Activated CD4-positive, CD25-positive, alpha-beta regulatory T cell treated with anti-CD3 and anti-CD28 coated beads, Interleukin-2, amount 50 U/mL, for 24 hours (primary cell): ENCODE results near the gene CHKA.
A peak's percentile ranks its signal among the peaks of the same experiment; 100 is the strongest.

Experiments used
- ATAC-seq, 2 donors: fragments of 150-1000 bp; cut with Tn5 transposase; one replicate each; pipeline ENCODE4 v1.10.0; 2021; ENCODE audit warnings: mild to moderate bottlenecking in 1 of 2, moderate library complexity in 1 of 2

CHKA gene

DNA sequence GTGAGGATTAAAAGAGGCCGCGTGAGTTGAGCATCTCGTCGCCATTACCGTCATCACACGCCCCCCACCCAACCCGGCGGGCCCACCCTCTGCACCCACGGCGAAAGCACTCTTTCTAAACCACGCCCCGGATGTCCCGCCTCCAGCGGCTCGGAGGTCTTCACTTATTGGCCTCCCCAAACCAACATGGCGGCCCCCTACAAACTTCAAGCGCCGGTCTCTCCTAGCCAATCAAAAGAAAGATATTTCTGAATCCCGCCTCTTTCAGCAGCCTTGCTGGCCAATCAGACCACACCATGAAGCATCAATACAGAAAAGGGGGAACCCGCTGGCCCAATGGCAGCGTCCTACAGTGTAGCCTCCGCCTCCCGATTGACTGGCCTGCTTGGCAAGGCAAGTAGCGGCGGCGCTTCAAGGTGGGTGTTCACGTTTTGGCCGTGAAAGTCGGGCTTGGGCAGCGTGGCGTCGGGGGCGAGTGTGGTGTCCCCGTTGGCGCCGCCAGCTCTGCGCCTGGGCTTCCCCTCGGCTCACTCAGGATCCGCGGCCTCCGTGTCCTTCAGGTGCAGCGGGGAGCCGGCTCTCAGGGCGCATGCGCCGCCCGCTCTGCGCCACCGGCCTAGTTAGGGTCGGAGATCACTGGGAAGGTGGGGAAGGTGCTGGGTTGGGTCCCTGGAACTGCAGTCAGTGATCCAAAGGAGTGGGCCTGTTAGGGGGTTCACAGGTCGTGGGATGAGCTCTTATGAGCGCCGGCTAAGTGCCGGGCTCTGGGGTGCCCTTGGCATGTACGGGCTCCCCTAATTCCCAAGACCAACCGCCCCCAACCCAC, 90.7 kb downstream of the CHKA start, which contains the start of gene NDUFS8:
NDUFS8 (plus strand) TSS at position 364 of the 826 bp plus-strand sequence. CDS start 1,471 bp downstream, outside the sequence.
- peak; percentile 98 for ATAC-seq

DNA sequence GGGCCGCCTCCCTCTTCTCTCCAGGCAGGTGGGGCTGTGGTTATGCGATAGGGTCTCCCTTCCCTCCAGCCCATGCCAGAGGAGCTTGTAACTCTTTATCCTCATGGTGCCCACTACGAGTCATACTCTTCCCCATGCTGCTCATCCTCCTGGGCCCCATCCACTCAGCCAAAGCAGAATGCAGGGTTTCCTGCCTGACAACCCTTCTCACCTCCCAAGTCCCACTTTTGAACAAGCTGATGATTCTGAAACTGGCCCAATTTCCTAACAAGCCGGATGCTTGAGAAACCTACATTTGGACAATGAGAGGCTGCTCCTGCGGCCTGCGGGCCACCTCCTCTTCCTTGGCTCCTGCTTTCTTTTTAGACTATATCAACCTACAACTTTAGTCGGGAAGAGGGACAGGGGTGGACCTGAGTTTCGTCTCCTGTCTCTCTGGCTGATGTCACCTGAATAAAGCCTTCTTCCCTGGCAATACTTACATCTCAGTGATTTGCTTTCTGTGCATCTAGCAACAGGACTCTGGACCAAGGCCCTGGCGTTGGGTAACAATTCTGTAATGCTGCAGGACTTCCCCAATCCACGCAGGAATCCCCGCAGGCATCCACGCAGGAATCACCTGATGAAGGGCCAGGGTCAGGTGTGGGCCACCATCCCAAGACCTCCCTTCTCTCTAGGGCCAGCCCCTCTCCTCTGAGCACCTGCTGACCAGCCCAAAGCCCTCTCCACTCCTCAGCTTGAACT, 92.2 kb downstream of the CHKA start:
- no peak for ATAC-seq

DNA sequence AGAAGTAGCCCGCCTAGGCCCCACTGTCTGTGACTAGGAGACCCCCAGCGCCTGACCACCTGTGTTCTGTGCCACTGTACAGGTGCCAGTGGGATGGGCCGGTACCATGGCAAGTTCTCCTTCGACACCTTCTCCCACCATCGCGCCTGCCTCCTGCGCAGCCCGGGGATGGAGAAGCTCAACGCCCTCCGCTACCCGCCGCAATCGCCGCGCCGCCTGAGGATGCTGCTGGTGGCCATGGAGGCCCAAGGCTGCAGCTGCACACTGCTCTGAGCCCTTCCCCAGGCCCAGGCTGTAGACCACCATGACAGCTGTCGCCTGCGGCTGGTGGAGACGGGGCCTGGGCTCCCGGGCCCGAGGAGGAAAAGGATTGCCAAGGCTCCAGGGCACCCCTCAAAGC, 93.5 kb downstream of the CHKA start:
- ATAC-seq = no peak

DNA sequence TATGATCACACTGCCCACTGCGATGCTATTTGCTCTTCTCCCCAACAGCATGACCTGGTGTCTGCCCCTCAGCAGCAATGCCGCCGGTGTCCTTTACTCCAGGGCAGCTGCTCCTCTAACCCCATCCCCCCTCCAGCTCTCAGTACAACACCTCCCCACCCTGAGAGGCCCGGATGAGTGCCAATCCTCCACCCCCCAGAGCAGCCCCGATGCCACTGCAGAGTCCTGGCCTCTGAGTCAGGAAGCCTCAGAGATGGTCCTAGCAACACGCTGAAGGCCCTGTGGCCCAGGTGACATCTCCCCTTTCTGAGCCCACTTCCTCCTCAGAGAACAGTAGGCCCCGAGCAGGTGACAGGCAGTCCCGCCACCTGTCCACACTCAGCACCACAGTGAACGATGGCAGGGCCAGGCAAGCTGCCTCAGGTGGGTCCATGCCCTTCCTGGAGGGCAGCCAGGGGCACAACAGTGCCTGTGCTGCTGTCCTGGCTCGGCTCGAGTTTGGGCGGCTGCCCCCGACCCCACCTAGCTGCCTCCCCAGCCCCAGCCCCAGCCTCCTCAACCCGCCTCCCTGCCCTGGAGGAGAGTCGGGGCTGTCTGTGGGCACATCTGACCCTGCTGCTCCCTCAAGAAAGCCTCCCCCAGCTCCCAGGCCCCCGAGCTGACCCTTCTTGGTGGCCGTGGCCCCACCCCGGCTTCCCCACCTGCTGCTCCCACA, 94.6 kb downstream of the CHKA start:
- no peak for ATAC-seq

DNA sequence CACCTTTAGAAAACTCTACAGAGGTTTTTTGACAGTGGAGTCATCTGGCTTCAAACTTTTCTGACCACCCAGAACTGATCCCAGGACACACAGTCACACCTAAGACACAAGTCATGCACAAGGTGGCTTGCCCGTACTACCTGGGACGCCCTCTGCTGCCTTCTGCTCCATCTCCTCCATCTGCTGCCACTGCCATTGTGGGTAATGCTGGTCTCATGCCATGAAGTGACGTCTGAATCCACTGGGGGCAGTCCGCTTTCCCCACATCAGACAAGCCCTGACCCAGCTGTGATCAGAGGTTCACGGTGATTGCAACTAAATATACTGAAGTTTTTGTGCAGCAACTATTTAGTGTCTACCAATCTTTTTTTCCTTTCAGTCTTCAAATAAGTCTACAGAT, 96.1 kb downstream of the CHKA start:
- ATAC-seq = no peak

DNA sequence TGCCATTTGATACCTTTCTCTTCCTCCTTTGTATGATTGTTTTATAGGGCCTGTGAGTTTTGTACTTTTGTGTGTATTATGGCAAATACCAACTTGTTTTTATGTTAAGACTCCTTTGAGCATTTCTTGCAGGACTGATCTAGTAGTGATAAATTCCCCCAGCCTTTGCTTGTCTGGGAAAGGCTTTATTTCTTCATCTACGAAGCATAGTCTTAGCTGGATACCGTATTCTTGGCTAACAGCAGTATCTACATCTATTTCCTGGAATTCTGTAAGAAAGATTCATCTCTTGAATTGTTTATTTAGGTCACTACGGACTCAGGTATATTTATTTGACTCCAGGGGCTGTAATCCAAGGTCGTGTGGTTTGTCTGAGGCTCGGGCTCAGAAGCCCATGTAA, 96.7 kb downstream of the CHKA start:
- ATAC-seq = no peak

DNA sequence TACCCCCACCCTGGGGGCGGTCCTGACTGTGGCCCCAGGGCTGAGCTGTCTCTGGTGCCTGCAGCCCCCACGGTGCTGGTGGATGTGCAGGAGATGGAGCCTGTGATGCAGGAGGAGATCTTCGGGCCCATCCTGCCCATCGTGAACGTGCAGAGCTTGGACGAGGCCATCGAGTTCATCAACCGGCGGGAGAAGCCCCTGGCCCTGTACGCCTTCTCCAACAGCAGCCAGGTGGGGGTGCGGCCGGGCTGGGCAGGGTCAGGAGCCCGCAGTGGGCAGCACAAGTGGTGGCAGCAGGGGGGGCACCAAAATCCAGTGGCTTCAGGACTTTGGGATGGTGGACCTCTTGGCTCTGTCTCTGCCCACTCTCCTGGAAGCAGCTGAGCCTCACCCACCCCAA, 98.7 kb downstream of the CHKA start:
- no peak for ATAC-seq

DNA sequence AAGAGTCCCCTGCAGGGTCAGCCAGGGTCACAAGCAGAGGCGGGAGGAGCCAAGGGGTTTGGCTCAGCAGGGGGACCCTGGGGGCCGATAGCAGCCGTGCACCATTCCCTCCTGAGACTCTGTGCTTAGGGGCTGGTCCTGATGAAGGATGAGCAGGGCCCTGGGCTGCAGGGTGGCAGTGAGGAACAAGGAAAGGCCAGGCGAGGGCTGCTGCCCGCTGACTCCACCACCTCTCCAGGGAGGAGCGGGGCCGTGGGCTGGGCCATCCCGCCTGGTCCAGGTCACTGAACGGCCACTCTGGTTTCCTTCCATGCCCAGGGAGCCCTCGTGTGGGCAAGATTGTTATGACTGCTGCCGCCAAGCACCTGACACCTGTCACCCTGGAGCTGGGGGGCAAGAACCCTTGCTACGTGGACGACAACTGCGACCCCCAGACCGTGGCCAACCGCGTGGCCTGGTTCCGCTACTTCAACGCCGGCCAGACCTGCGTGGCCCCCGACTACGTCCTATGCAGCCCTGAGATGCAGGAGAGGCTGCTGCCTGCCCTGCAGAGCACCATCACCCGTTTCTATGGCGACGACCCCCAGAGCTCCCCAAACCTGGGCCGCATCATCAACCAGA, 99.9 kb downstream of the CHKA start:
- no peak for ATAC-seq

DNA sequence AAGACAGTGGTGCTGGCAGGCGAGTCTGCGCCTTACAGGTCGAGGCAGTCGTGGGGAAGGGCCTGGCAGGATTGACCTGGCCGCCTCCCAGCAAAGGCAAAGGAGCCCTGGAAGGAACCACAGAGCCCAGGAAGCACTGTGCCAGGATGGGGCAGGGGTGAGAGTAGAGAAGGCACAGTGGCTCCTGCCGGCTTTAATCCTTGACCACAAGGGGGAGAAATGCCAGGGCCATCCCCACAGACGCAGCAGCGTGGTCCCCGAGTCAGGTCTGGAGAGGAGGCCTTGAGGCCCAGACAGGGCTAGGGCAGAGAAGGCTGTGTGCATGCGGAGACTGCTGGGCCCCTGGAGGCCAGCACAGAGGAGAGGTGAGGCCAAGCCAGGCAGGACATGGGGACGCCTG, 100.6 kb downstream of the CHKA start:
- ATAC-seq = no peak

DNA sequence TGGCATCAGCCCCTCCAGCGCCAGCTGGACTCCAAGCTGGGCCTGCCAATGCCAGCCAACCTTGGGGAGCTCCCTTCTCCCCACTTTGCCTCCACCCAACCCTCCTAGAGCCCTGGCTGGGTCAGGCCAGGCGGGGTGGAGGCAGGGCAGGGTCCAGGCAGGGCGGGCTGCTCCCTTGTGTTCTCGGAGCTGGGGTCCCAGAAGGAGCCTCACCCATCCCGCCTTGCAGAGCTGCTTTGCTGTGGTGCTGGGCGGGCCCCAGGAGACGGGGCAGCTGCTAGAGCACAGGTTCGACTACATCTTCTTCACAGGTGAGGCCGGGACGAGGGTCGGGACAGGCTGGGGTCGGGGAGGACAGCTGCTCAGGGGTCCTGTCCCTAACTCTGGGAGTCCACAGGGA, 101.7 kb downstream of the CHKA start:
- no peak for ATAC-seq

DNA sequence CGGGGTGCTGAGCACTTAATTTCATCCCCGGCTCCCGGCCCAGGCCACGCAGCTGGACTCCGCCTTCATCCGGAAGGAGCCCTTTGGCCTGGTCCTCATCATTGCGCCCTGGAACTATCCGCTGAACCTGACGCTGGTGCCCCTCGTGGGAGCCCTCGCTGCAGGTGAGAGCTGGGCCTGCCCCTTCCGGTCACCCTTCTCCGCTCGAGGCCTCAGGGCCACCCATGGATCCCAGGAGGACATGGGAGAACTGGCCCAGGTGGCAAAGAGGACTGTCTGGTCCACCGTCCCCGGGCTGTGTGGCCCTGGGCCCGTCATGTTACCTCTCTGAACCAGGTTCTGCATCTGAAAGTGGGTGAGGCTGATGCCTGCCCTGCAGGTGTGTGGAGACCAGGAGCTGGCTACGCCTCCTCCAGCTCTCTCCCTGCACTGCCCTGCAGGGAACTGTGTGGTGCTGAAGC, 102.4 kb downstream of the CHKA start:
- no peak for ATAC-seq

DNA sequence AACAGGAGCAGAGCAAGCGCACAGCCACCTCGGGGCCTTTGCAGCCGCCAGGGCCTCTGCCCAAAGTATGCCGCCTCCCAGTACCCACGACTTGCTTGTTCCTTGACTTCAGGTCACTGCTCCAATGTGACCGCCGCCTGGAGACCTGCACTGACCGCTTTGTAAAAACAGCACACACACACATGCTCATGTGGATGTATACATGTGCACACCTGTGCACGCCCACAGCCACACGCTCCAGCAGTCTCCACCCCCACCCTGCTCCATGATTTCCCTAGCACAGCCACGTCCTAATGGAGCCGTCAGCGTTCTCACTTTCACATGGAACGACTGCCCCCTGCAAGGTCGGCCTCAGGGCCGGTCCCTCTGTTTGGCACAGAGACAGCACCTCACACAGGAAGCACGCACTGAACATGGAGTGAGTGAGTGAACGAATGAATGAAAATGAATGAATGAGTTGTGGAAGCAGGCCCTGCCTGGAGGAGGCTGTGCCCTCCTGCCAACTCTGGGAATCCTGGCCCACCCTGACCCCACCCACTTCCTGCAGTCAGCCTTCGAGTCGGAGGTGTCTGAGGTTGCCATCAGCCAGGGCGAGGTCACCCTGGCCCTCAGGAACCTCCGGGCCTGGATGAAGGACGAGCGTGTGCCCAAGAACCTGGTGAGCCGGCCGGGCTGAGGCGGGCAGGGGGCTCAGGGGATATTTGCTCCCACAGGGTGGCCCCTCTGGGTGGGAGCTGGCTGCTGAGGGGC, 103.0 kb downstream of the CHKA start:
- ATAC-seq = no peak

DNA sequence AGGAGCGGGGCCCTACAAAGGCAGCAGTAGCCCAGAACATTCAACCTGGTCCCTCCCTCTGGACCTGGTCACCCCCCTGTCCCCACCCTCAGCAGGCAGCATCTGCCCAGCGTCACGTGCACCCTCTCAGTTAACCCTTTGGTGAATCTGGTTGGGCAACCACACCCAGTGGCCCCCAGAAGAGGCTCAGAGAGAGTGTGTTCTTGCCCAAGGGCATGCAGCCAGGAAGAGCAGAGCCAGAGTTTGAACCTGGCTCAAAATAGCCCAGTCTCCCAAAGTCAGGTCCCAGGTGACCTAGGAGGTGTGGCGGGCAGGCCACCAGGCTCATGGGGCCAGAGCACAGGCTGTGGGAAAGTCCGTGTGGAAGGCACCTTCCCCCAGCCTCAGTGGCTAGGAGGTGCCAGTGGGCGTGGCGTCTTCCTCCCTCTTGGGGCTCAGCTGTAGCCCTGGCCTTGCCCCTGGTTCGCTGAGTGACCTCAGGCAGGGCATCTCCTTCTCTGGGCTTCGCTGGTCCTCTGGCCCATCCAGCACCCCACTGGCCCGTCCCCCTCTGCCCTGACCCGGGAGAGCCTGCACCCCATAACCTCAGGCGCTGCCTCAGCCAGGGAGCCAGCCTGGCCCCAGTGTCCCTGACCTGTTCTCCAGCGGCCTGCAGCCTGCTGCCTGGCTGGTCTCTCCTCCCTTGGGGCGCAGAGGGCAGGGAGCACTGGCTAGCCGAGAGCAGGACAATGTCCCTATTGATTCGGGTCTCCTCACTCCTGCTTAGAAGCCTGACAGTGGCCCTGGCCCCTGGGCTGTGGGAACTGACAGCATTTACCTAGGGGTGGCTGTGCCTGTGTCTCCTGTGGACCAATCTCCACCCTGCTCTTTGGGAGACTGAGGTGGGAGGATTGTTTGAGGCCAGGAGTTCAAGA, 104.0 kb downstream of the CHKA start:
- ATAC-seq = no peak

DNA sequence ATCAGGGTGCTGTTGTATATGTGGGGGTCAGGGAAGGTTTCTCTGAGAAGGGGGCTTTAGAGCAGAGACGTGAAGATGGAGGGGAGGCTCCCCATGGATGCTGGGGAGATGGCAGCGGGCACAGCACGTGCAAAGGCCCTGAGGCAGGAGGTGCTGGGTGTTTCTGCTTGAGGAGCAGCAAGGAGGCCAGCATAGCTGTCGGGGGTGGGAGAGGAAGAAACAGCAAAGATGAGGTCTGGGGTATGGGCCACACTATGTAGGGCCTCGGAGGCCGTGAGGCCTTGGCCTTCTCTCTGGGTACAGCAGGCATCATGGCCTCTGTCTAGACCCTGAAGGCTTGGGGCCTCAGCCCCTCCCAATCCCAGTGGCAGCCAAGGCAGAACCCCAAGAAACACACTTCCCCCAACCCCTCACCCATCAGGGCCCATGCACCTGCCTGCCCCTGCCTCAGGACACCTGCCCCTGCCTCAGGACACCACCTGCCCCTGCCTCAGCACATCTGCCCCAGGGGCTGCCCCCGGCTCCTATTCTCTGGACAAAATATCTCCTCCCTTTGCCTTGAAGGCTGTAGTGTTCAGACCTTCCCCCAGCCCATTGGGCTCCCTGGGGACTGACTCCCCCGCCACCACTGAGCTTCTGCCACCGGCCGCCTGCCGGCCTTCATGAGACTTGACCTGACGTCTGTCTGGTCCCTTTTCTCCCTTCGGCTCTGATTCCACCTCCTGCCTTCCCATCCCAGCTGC, 104.9 kb downstream of the CHKA start:
- ATAC-seq = no peak

DNA sequence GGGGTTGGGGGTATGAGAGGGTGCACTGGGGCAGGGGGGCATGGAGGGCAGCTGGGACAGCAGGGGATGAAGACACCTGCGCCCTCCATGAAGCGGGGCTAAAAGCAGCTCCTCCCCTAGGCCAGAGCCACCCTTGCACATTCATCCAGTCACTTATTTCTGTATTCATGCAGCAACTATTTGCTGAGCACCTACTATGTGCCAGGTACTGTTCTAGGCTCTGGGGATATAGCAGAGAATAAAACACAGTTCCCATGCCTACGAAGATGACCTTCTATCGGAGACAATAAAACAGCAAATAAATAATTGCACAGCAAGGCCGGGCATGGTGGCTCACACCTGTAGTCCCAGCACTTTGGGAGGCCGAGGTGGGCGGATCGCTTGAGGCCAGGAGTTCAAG, 105.7 kb downstream of the CHKA start:
- no peak for ATAC-seq

DNA sequence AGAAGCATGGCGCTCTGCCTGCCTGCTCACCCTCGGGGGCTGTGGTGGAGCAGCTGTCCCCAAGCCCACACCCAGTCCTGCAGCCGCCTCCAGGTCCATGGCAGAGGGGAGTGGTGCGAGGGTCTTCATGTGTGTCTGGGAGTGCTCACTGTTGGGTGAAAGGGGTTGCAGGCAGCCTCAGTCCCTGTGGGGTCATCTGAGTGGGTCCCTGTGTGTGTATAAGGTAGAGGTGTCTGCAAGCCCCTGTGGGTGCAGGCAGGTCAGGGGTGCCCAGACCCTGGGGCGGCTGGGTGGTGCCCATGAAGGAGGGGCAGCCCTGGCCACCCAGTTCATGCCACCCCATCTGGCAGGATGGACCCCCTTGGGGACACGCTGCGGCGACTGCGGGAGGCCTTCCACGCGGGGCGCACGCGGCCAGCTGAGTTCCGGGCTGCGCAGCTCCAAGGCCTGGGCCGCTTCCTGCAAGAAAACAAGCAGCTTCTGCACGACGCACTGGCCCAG, 106.2 kb downstream of the CHKA start:
- no peak for ATAC-seq

DNA sequence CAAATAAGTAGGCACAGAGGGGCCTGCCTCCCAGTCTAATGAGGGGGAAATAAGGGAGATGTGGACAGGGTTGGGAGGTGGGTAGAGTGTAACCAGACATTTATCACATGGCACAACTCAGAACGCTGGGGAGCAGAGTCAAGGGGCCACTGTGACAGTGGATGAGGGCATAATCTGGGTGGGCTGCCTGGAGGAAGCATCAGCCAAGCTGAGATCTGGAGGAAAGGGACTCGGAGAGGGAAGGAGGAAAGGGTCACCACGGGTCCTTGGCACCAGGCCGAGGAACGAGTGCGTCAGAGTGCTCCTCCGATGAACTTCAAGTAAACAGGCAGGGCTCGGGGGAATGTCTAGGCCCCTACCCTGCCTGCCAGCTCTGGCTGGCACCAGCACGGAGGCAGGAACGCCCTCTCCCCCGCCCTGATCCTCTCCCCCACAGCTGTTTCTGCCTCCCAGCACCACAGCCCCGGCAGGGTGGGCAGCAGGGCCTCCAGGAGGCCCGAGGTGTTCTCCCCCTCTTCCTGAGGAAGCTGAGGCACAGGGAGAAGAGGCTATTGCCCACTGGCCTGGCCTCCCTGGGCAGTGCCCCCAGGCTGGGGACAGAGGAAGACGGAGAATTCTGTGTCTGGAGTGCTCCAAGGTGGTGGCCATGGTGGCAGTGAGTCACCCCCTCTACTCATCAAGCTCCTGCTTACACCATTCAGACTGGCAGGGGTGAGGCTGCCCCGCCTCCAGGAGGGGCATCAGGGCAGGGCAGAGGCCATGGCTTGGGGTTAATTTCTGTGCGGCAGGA, 106.8 kb downstream of the CHKA start:
- ATAC-seq = peak in 1 of 2 donors; percentile 27

DNA sequence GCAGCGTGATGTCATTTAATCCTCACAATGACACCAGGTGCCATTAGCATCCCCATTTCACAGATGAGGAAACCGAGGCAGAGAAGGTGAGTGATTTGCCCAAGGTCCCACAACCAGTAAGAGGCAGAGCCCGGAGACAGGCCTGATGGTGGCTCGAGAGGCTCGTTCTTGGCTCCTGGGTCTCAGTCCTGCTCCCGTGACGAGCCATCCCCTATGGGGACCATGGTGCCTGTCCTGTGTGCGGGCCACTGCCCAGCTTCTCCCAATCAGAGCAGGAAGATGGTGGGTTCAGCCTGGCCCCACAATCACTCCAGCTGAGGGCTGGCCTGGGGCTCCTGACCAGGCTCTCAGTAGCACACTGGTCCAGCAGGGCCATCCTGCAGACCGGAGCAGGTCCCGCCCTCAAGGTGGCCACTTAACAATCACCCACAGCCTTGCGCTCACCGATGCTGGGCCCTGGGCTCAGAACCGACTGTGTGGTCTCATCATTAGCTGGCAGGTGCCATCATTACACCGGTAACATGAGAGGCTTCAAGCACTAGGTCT, 107.5 kb downstream of the CHKA start:
- no peak for ATAC-seq
